ENCODE measurements around the gene NNT. TPM values are rescaled to one million over a fixed set of nuclear protein-coding genes. Genes with fewer than 3 reads are reported as not detected.

NNT gene
- total and polyA plus RNA-seq, 2 of the 8 experiments (the other 6 are each of a cell fraction or from before 2014, with no cell fraction given), result 11.0 to 22.2 TPM

DNA sequence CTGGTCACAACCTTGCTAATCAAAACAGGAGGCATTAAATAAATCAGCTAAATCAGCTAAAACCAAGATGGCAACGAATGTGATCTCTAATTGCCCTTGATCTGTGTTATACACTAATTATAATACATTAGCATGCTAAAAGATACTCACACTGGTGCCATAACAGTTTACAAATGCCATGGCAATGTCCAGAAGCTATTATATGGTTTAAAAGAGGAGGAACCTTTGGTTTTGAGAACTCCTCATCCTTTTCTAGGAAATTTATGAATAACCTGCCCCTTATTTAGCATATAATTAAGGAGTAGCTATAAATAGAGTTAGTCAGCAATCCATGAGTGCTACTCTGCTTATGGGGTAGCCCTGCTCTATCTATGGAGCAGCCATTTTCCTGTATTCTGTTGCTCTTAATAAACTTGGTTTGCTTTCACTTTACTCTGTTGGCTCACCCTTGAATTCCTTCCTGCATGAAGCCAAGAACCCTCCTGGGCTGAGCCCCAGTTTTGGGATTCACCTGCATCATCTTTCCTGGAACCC, 18.7 kb upstream of the NNT start:
- no peaks in the 10 kb centered on the region for H3K79me2 ChIP-seq (ENCODE audit: control insufficient read depth in 1 of 2, insufficient read depth in 2 of 2, low read length in 2 of 2)
- H3K79me1 ChIP-seq (ENCODE audit: low read depth, low read length), result no peaks in the 10 kb centered on the region
- H3K27me3 ChIP-seq (replicated peaks in 1 of 4; ENCODE audit: control insufficient read depth in 3 of 4, extremely low read depth in 1 of 4, insufficient read depth in 3 of 4, low read length in 3 of 4), result no peaks in the 10 kb centered on the region
- H3K23me2 ChIP-seq (ENCODE audit: low read depth, low read length), result no peaks in the 10 kb centered on the region
- POLR2A ChIA-PET (ENCODE audit: partially characterized antibody), result no interaction called here
- no peak overlapping the region for H3K4me2 ChIP-seq (ENCODE audit: insufficient read depth in 1 of 2, low read depth in 2 of 2, low read length in 2 of 2)
- H3K23ac ChIP-seq (ENCODE audit: insufficient read length), result no peak overlapping the region
- H2BK12ac ChIP-seq (ENCODE audit: low read depth, low read length), result peak overlapping the region; percentile 80; the same call in 1 of the 2 replicates
- CTCF ChIA-PET (ENCODE audit: partially characterized antibody), result no interaction called here
- H3K56ac ChIP-seq (replicated peaks; ENCODE audit: insufficient read length, low read depth, low read length), result no peak overlapping the region
- H3K36me3 ChIP-seq (ENCODE audit: control insufficient read depth in 2 of 4, insufficient read depth in 4 of 4, low read length in 3 of 4), result no peaks in the 10 kb centered on the region; a peak in 1 of 8 replicates
- no peaks in the 10 kb centered on the region for H4K20me1 ChIP-seq (replicated peaks in 1 of 2; ENCODE audit: control insufficient read depth in 1 of 2, insufficient read depth in 2 of 2, low read length in 2 of 2)
- H2BK20ac ChIP-seq (ENCODE audit: low read length), result no peak overlapping the region
- H4K91ac ChIP-seq (replicated peaks; ENCODE audit: insufficient read length, low read length), result no peak overlapping the region
- no peak overlapping the region for H3K18ac ChIP-seq (ENCODE audit: extremely low read depth, low read length)
- no peak overlapping the region for H3K27ac ChIP-seq (ENCODE audit: low read depth, low read length)
- H4K8ac ChIP-seq (ENCODE audit: extremely low read depth, insufficient read depth, low read length), result no peak overlapping the region
- FAIRE-seq (no peak), DNase-seq (ENCODE audit: low read depth in 1 of 2, low spot score in 2 of 2) (no peak)
- H3K4ac ChIP-seq (replicated peaks; ENCODE audit: insufficient read length, low read depth, low read length), result no peak overlapping the region
- H2BK15ac ChIP-seq (ENCODE audit: low read length), result 0 out of 2 replicates have a peak overlapping the region, but pooled peaks have one; percentile 63
- 94% methylated on average over 1 of the region's 1 CpG; no CpG with 5 or more reads in 1 of the 2 experiments for WGBS, 2 experiments (ENCODE audit: extremely low coverage in 1 of 2, insufficient coverage in 1 of 2, insufficient read length in 1 of 2, insufficient replicate concordance in 2 of 2, low coverage in 1 of 2, low lambda C conversion rate in 2 of 2, missing lambda C conversion rate in 1 of 2)
- H2AFZ ChIP-seq (ENCODE audit: low read length), result no peak overlapping the region
- no peak overlapping the region for H3K4me3 ChIP-seq (ENCODE audit: extremely low read depth in 1 of 4, insufficient read depth in 2 of 4, low read depth in 3 of 4, low read length in 4 of 4)
- no peak overlapping the region for H2BK120ac ChIP-seq (replicated peaks; ENCODE audit: low read depth, low read length)
- H3K4me1 ChIP-seq (replicated peaks in 1 of 4; ENCODE audit: control insufficient read depth in 3 of 4, insufficient read depth in 4 of 4, low read length in 3 of 4), result no peaks in the 10 kb centered on the region
- H2BK5ac ChIP-seq (ENCODE audit: low read depth, low read length), result no peak overlapping the region
- no peak overlapping the region for H3K14ac ChIP-seq (ENCODE audit: insufficient read length)
- H3K9me3 ChIP-seq (ENCODE audit: insufficient read depth in 2 of 2, low read depth in 1 of 2, low read length in 1 of 2), result peaks cover 4 to 9% of the 10 kb centered on the region in 2 experiments
- no peak overlapping the region for H4K5ac ChIP-seq (ENCODE audit: insufficient read length, low read depth, low read length)
- no peak overlapping the region for H2AK5ac ChIP-seq (ENCODE audit: low read depth, low read length)
- H3K9ac ChIP-seq (replicated peaks in 1 of 4; ENCODE audit: extremely low read depth in 1 of 4, low read depth in 3 of 4, low read length in 3 of 4), result no peak overlapping the region
- TF ChIP-seq TEAD4 (IDR thresholded peaks at IDR 0.05; ENCODE audit: low read depth, low read length) (no peak), HDAC6 (IDR thresholded peaks at IDR 0.05; ENCODE audit: low read depth, low read length) (no peak), POLR2A (IDR thresholded peaks at IDR 0.05; ENCODE audit: control extremely low read depth in 1 of 2, low read depth in 2 of 2, low read length in 2 of 2) (no peak), RFX5 (IDR thresholded peaks at IDR 0.05; ENCODE audit: borderline replicate concordance, low read depth, low read length) (no peak), ZNF274 (IDR thresholded peaks at IDR 0.05; ENCODE audit: borderline replicate concordance, extremely low read depth, low read length) (no peak), SRF (IDR thresholded peaks at IDR 0.05; ENCODE audit: low read depth, low read length) (no peak), MAFK (IDR thresholded peaks at IDR 0.05; ENCODE audit: low read depth, low read length) (no peak), EGR1 (IDR thresholded peaks at IDR 0.05; ENCODE audit: borderline replicate concordance, low read depth, low read length) (no peak), KDM4A (IDR thresholded peaks at IDR 0.05; ENCODE audit: low read depth, low read length, severe bottlenecking) (no peak), TAF1 (IDR thresholded peaks at IDR 0.05; ENCODE audit: low read depth, low read length) (no peak), BACH1 (IDR thresholded peaks at IDR 0.05; ENCODE audit: low read length) (no peak), TCF12 (IDR thresholded peaks at IDR 0.05; ENCODE audit: low read depth, low read length) (no peak), SIX5 (IDR thresholded peaks at IDR 0.05; ENCODE audit: low read depth, low read length) (no peak)
- TF ChIP-seq, protein P1, sequence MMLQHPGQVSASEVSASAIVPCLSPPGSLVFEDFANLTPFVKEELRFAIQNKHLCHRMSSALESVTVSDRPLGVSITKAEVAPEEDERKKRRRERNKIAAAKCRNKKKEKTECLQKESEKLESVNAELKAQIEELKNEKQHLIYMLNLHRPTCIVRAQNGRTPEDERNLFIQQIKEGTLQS (IDR thresholded peaks at IDR 0.05; ENCODE audit: insufficient read depth, low read depth, low read length), result no peak
